ENCODE results near the gene MRC1. TPM values are rescaled to one million over a fixed set of nuclear protein-coding genes. Genes with fewer than 3 reads are reported as not detected.

The MRC1 gene
- total and polyA plus RNA-seq, 2 of the 8 experiments (the other 6 are each of a cell fraction or from before 2014, with no cell fraction given): 0.03 to 0.06 TPM

GRCh38 chr10:17785276-17785930 is 23.7 kb upstream of the MRC1 start:
- Histone ChIP-seq H3K27me3 (replicated peaks in 1 of 4; ENCODE audit: control insufficient read depth in 3 of 4, extremely low read depth in 1 of 4, insufficient read depth in 3 of 4, low read length in 3 of 4) (no peaks in the 10 kb centered on the region), H3K36me3 (ENCODE audit: control insufficient read depth in 2 of 4, insufficient read depth in 4 of 4, low read length in 3 of 4) (no peaks in the 10 kb centered on the region), H2BK120ac (replicated peaks; ENCODE audit: low read depth, low read length) (no peak overlapping the region), H2BK12ac (ENCODE audit: low read depth, low read length) (no peak overlapping the region), H3K23ac (ENCODE audit: insufficient read length) (no peak overlapping the region), H2BK5ac (ENCODE audit: low read depth, low read length) (no peak overlapping the region), H3K4me1 (replicated peaks in 1 of 4; ENCODE audit: control insufficient read depth in 3 of 4, insufficient read depth in 4 of 4, low read length in 3 of 4) (no peaks in the 10 kb centered on the region; a peak in 1 of 7 replicates), H2BK15ac (ENCODE audit: low read length) (no peak overlapping the region), H3K14ac (ENCODE audit: insufficient read length) (no peak overlapping the region), H3K23me2 (ENCODE audit: low read depth, low read length) (no peaks in the 10 kb centered on the region), H3K56ac (replicated peaks; ENCODE audit: insufficient read length, low read depth, low read length) (no peak overlapping the region), H3K9ac (replicated peaks in 1 of 4; ENCODE audit: extremely low read depth in 1 of 4, low read depth in 3 of 4, low read length in 3 of 4) (no peak overlapping the region), H4K5ac (ENCODE audit: insufficient read length, low read depth, low read length) (no peak overlapping the region), H3K4ac (replicated peaks; ENCODE audit: insufficient read length, low read depth, low read length) (no peak overlapping the region), H4K91ac (replicated peaks; ENCODE audit: insufficient read length, low read length) (no peak overlapping the region), H2AFZ (ENCODE audit: low read length) (no peak overlapping the region), H3K9me3 (ENCODE audit: insufficient read depth in 2 of 2, low read depth in 1 of 2, low read length in 1 of 2) (no peaks in the 10 kb centered on the region), H3K79me2 (ENCODE audit: control insufficient read depth in 1 of 2, insufficient read depth in 2 of 2, low read length in 2 of 2) (no peaks in the 10 kb centered on the region), H3K79me1 (ENCODE audit: low read depth, low read length) (no peaks in the 10 kb centered on the region), H2AK5ac (ENCODE audit: low read depth, low read length) (no peak overlapping the region), H2BK20ac (ENCODE audit: low read length) (no peak overlapping the region), H3K4me3 (ENCODE audit: extremely low read depth in 1 of 4, insufficient read depth in 2 of 4, low read depth in 3 of 4, low read length in 4 of 4) (no peak overlapping the region), H3K18ac (ENCODE audit: extremely low read depth, low read length) (no peak overlapping the region), H3K27ac (ENCODE audit: low read depth, low read length) (no peak overlapping the region), H4K20me1 (replicated peaks in 1 of 2; ENCODE audit: control insufficient read depth in 1 of 2, insufficient read depth in 2 of 2, low read length in 2 of 2) (no peaks in the 10 kb centered on the region), H3K4me2 (ENCODE audit: insufficient read depth in 1 of 2, low read depth in 2 of 2, low read length in 2 of 2) (no peak overlapping the region), H4K8ac (ENCODE audit: extremely low read depth, insufficient read depth, low read length) (no peak overlapping the region)
- 96% methylated on average over 5 of the region's 5 CpGs; no CpG with 5 or more reads in 1 of the 2 experiments for WGBS, 2 experiments (ENCODE audit: extremely low coverage in 1 of 2, insufficient coverage in 1 of 2, insufficient read length in 1 of 2, insufficient replicate concordance in 2 of 2, low coverage in 1 of 2, low lambda C conversion rate in 2 of 2, missing lambda C conversion rate in 1 of 2)
- ChIA-PET CTCF (ENCODE audit: partially characterized antibody) (interaction anchor here (0.6 to 4.5 kb wide), 5 partner anchors 15 to 515 kb away, joined by 3 to 29 read pairs (median 3); no protein-coding TSS in a partner anchor), POLR2A (ENCODE audit: partially characterized antibody) (interaction anchor here (1.2 kb wide), 1 partner anchor 168 kb away, joined by 3 read pairs; the partner anchor contains the start of gene HACD1)
- no peak for DNase-seq (ENCODE audit: low read depth in 1 of 2, low spot score in 2 of 2)
- TF ChIP-seq JUND (IDR thresholded peaks at IDR 0.05; ENCODE audit: low read length): no peak
- no peak for TF ChIP-seq EGR1 (IDR thresholded peaks at IDR 0.05; ENCODE audit: borderline replicate concordance, low read depth, low read length)
- no peak for TF ChIP-seq TCF12 (IDR thresholded peaks at IDR 0.05; ENCODE audit: low read depth, low read length)
- no peak for TF ChIP-seq CTCF (IDR thresholded peaks at IDR 0.05; ENCODE audit: control extremely low read depth in 1 of 3, insufficient read depth in 1 of 3, low read depth in 1 of 3, low read length in 3 of 3)
- no peak for TF ChIP-seq YY1 (IDR thresholded peaks at IDR 0.05; ENCODE audit: low read depth, low read length)
- TF ChIP-seq SRF (IDR thresholded peaks at IDR 0.05; ENCODE audit: low read depth, low read length): no peak
- TF ChIP-seq USF2 (IDR thresholded peaks at IDR 0.05; ENCODE audit: low read length): no peak
- TF ChIP-seq SP2 (IDR thresholded peaks at IDR 0.05; ENCODE audit: low read length): no peak
- TF ChIP-seq POU5F1 (IDR thresholded peaks at IDR 0.05; ENCODE audit: low read depth, low read length): no peak
- no peak for FAIRE-seq
